Muscle layer of duodenum (tissue), 2 donors: ENCODE measurements around the gene MMD.
A peak's percentile ranks its signal among the peaks of the same experiment; 100 is the strongest.
"Not testable (repeated sequence)": the region's sequence is repeated elsewhere in the genome, so short reads cannot be mapped to it uniquely, and the experiment has no call there.

Experiments
- H3K27ac ChIP-seq: one replicate; pipeline ENCODE4 v1.7.0; 2013; ENCODE audit warnings: mild to moderate bottlenecking, low read length
- H3K27me3 ChIP-seq: one replicate; pipeline ENCODE4 v1.7.0; 2013; ENCODE audit warnings: low read depth, mild to moderate bottlenecking, control low read depth, low read length
- H3K36me3 ChIP-seq, 2 donors: one replicate each; pipeline ENCODE4 v1.7.0; 2013; ENCODE audit warnings: low read length in 2 of 2, control low read depth in 1 of 2, mild to moderate bottlenecking in 1 of 2; ENCODE audit not compliant: insufficient read depth in 2 of 2, control insufficient read depth in 1 of 2
- H3K4me1 ChIP-seq, 2 donors: one replicate each; pipeline ENCODE4 v1.7.0; 2013; ENCODE audit warnings: low read length in 2 of 2, mild to moderate bottlenecking in 2 of 2, control low read depth in 1 of 2, moderate library complexity in 1 of 2; ENCODE audit not compliant: insufficient read depth in 2 of 2, control insufficient read depth in 1 of 2
- H3K4me3 ChIP-seq, 2 donors: one replicate each; pipeline ENCODE4 v1.7.0; 2013; ENCODE audit warnings: low read length in 2 of 2, low read depth in 1 of 2, mild to moderate bottlenecking in 1 of 2
- H3K9me3 ChIP-seq, 2 donors: one replicate each; pipeline ENCODE4 v1.7.0; 2013; ENCODE audit warnings: low read length in 2 of 2, control low read depth in 1 of 2, mild to moderate bottlenecking in 1 of 2; ENCODE audit not compliant: control insufficient read depth in 1 of 2
- donor health status: healthy.

The MMD gene

DNA sequence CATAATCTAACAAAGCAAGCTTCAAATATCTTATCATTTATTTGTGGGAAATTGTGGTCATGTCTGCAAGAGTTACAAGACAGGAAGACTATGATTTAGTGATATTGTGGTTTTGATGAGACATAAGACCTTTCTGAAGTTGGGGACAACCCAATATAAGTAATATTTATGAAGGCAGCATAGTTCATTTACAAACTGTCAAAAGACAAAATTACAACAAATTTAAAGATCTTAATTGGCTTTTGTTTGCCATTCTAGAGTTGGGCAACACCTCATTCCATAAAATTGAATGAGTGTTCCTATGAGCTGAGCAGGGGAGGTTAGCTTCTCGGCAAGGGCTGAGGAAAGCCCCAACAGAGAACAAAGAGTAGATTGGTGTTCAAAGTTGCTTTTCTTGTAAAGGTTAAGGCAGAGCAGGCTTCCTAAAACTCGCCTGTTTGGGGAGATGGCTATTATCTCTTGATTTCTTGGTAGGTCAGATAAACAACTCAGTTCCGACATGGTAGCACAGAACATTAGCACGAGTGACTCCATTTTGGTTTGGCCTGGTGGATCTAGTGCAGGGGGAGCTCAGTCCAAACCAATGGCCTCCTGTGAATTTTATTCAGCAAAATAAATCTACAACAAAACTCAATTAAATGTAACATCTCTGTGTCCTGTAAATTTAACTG is 10.9 kb upstream of the MMD start:
- Histone ChIP-seq H3K36me3 (no peaks in the 10 kb centered on the region), H3K4me1 (peaks cover 13 to 22% of the 10 kb centered on the region in 2 donors), H3K4me3 (no peak overlapping the region), H3K27ac (peak overlapping the region; percentile 68), H3K9me3 (no peaks in the 10 kb centered on the region), H3K27me3 (no peaks in the 10 kb centered on the region)

DNA sequence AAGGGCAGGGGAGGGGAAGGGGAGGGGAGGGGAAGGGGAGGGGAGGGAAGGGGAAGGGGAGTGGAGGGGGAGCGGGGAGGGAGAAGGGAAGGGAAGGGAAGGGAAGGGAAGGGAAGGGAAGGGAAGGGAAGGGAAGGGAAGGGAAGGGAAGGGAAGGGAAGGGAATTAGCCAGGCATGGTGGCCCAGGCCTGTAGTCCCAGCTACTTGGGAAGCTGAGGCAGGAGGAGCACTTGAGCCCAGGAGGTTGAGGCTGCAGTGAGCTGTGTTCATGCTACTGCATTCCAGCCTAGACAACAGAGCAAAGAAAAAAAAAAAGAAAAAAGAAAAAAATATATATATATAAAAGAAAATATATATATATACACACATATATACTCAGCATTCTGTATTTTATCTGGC is 10.3 kb upstream of the MMD start:
- not testable (repeated sequence) for H3K27ac ChIP-seq, H3K27me3 ChIP-seq

GRCh38 chr17:55430541-55431288 is 9.1 kb upstream of the MMD start:
- peaks cover 13 to 16% of the 10 kb centered on the region in 2 donors for H3K4me1 ChIP-seq
- H3K27me3 ChIP-seq = no peaks in the 10 kb centered on the region
- H3K36me3 ChIP-seq = no peaks in the 10 kb centered on the region
- no peak overlapping the region for H3K27ac ChIP-seq
- no peaks in the 10 kb centered on the region for H3K9me3 ChIP-seq
- H3K4me3 ChIP-seq = no peak overlapping the region

More for the DNA sequence above, 10.3 kb upstream of the MMD start:
- not testable (repeated sequence) for H3K9me3 ChIP-seq, H3K36me3 ChIP-seq, H3K4me3 ChIP-seq
- peaks cover 13 to 21% of the 10 kb centered on the region in 2 donors for H3K4me1 ChIP-seq

DNA sequence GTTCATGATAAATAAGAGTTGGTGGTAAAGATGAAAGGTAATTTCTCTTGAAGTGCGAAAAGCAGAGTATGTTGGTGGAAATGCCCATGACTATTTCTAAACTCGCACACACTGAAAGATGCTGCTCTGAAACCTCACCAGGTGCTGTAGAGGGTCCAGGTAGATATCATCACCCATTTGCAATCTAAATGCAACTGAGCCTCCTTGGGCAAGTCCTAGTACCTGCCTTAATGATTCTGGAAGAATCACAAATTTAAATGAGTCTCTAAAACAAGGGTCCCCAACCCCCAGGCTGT is 5.9 kb upstream of the MMD start:
- no peak overlapping the region for H3K27ac ChIP-seq
- no peaks in the 10 kb centered on the region for H3K9me3 ChIP-seq
- H3K27me3 ChIP-seq = no peaks in the 10 kb centered on the region
- H3K36me3 ChIP-seq = no peaks in the 10 kb centered on the region
- no peak overlapping the region for H3K4me3 ChIP-seq
- H3K4me1 ChIP-seq = peaks cover 5 to 9% of the 10 kb centered on the region in 2 donors

DNA sequence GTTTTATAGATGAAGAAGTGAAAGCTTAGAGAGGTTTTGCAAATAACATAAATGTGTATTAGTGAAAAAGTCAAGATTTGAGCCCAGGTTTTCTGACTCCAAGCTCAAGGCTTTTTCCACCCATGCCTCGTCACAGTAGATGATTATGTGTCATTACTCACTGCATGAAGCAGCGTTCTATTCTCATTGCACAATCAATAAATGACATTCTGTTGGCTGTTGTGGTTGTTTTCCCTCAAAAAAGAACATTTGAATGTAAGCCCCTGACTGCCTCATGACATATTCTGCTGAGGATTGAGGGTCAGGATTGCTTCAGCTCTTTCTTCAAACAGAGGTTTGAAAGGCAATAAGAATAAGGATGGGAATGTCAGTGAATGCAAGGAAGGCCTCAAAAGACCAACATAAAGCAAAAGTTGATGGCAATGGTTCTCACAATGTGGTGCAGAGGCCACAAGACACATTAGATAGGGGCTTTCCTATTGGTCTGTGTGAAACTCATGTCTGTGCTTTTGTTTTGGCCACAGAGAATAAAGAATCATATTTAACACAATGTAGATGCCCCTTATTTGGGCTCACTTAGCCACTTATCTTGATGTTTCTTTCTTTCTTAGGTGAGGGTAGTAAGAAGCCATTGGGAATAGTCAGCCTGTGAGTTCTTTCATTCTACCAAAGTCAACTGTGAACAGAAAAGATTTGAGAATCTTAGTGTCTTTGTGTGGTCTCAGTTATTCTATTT is 5.4 kb upstream of the MMD start:
- no peak overlapping the region for H3K4me3 ChIP-seq
- H3K9me3 ChIP-seq = no peaks in the 10 kb centered on the region
- peaks cover 3 to 12% of the 10 kb centered on the region in 2 donors for H3K4me1 ChIP-seq
- no peaks in the 10 kb centered on the region for H3K36me3 ChIP-seq
- H3K27me3 ChIP-seq = no peaks in the 10 kb centered on the region
- no peak overlapping the region for H3K27ac ChIP-seq

DNA sequence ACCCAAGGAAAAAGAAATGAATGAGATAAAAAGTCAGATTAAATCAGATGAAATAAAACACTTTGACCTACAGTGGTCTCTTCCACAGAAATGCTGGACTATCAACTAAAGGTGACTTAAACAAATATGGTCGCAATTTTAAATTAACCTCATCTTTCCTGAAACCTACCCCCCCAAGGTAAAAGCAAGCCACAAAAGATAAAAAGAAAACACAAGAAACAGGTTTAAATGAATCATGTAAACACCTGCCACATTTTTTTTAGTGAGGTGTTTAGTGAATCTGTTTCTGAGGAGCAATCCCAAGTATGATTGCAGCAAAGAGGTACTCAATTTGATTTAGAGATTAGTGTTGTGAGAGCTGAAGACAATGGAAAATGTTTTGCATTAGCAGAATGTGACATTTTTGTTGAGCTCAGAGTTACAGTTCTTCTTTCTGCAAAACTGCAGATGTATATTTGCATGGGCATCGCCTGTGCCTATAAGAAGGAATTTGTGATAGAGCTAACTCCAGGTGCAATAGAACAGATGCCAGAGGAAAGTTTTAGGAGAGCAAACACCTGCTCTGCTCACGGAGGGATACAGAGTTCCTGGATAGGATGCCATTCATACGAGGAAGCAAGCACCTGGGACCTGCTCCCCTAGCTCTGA is 3.4 kb upstream of the MMD start:
- Histone ChIP-seq H3K9me3 (no peaks in the 10 kb centered on the region), H3K36me3 (no peaks in the 10 kb centered on the region), H3K27ac (no peak overlapping the region), H3K4me1 (peaks cover 0 to 12% of the 10 kb centered on the region in 2 donors), H3K27me3 (no peaks in the 10 kb centered on the region), H3K4me3 (no peak overlapping the region)

DNA sequence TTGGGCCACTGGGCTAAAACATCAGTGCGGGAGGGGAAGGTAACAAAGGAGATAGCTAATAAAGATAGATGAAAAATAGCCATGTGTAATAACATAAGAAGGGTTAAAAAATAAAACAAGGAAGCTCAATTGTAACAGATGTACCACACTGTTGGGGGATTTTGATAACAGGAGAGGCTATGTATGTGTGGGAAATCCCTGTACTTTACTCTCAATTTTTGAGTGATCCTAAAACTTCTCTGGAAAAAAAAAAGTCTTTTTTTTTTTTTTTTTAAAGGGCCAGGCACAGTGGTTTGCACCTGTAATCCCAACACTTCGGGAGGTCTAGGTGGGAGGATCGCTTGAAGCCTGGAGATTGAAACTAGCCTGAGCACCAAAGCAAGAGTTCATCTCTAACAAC is 1.9 kb upstream of the MMD start:
- Histone ChIP-seq H3K9me3 (no peaks in the 10 kb centered on the region), H3K36me3 (no peaks in the 10 kb centered on the region), H3K27me3 (no peaks in the 10 kb centered on the region), H3K4me3 (no peak overlapping the region), H3K4me1 (peaks cover 0 to 23% of the 10 kb centered on the region in 2 donors), H3K27ac (no peak overlapping the region)

- H3K9me3 ChIP-seq, H3K27me3 ChIP-seq, H3K4me3 ChIP-seq, H3K36me3 ChIP-seq, H3K27ac ChIP-seq: not testable (repeated sequence)
- peaks cover 0 to 23% of the 10 kb centered on the region in 2 donors for H3K4me1 ChIP-seq
Measured at GRCh38 chr17:55422828-55423164, 1.2 kb upstream of the MMD start.

- Histone ChIP-seq H3K9me3 (no peaks in the 10 kb centered on the region), H3K4me3 (peak overlapping the region; percentile 60 to 87), H3K27ac (peak overlapping the region; percentile 55), H3K36me3 (no peaks in the 10 kb centered on the region), H3K4me1 (peaks cover 0 to 34% of the 10 kb centered on the region in 2 donors), H3K27me3 (no peaks in the 10 kb centered on the region)
Measured at GRCh38 chr17:55420776-55421178, 858 bp downstream of the MMD start.

DNA sequence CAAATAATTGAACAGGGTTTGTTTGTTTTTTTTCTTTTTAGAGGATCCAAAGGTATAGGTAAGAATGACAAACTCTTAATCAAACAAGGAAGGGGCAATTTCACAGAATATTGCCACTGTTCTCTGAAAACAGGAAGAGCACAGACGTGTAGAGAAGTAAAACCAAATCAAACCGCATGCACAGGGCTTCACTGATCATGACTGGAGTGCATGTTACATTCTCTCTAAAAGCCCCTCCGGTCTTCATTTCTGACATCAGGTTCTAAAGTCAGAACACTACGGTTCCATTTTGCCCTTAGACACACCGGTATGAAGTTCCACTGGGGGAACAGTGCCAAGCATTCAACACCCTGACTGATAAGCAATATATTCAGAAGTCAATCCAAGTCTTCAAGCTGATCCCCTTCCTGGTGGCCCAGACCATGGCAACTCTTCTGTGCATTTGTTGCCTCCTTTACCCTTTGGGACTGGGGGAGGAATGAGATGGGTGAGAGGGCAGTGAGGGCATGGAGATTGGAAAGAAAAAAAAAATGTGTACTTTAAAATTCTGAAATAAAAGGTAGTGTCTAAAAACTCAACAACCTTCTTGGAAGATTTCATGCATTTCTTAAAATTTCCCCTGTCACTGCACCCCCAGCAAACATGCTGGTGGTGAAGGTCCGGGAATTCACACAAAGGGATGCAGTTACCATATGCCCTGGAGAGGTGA is 1.4 kb downstream of the MMD start:
- H3K9me3 ChIP-seq = no peaks in the 10 kb centered on the region
- H3K4me1 ChIP-seq = peaks cover 0 to 38% of the 10 kb centered on the region in 2 donors
- H3K27ac ChIP-seq = peak overlapping the region; percentile 55
- no peaks in the 10 kb centered on the region for H3K36me3 ChIP-seq
- H3K27me3 ChIP-seq = no peaks in the 10 kb centered on the region
- H3K4me3 ChIP-seq = peak overlapping the region; percentile 60 to 87
